ENCODE results near the gene ARHGEF19.

ARHGEF19 gene

GRCh38 chr1:16244650-16245285, 32.3 kb upstream of the ARHGEF19 start:
- DNase-seq (ENCODE audit: low read depth in 2 of 2) = no peak

GRCh38 chr1:16243936-16244649, 31.6 kb upstream of the ARHGEF19 start:
- DNase-seq (ENCODE audit: low read depth in 2 of 2) = peak; percentile 62 to 66

GRCh38 chr1:16243215-16243610, 30.8 kb upstream of the ARHGEF19 start:
- no peak for DNase-seq (ENCODE audit: low read depth in 2 of 2)

GRCh38 chr1:16242556-16243214, 30.2 kb upstream of the ARHGEF19 start:
- no peak for DNase-seq (ENCODE audit: low read depth in 2 of 2)

GRCh38 chr1:16241221-16241708, 28.8 kb upstream of the ARHGEF19 start:
- no peak for DNase-seq (ENCODE audit: low read depth in 2 of 2)

GRCh38 chr1:16239972-16240491, 27.6 kb upstream of the ARHGEF19 start:
- no peak for DNase-seq (ENCODE audit: low read depth in 2 of 2)

GRCh38 chr1:16237343-16237830, 24.9 kb upstream of the ARHGEF19 start:
- DNase-seq (ENCODE audit: low read depth in 2 of 2) = no peak

- peak; percentile 95 to 96 for DNase-seq (ENCODE audit: low read depth in 2 of 2)
These were observed 24.3 kb upstream of the ARHGEF19 start, which contains the start of gene CPLANE2 for GRCh38 chr1:16236511-16237342. Gene CPLANE2 (minus strand): TSS chr1:16237183. CDS start chr1:16236742, 441 bp downstream.

- DNase-seq (ENCODE audit: low read depth in 2 of 2) = peak; percentile 15 to 39
These were observed 23.6 kb upstream of the ARHGEF19 start for GRCh38 chr1:16235944-16236510.

- DNase-seq (ENCODE audit: low read depth in 2 of 2) = no peak
These were observed 22.9 kb upstream of the ARHGEF19 start for GRCh38 chr1:16235347-16235746.

GRCh38 chr1:16233431-16233830, 21.0 kb upstream of the ARHGEF19 start:
- DNase-seq (ENCODE audit: low read depth in 2 of 2) = no peak

- DNase-seq (ENCODE audit: low read depth in 2 of 2) = no peak
These were observed 19.9 kb upstream of the ARHGEF19 start for GRCh38 chr1:16232316-16232710.

- DNase-seq (ENCODE audit: low read depth in 2 of 2) = no peak
These were observed 19.2 kb upstream of the ARHGEF19 start for GRCh38 chr1:16231331-16232315.

GRCh38 chr1:16230744-16231143, 18.3 kb upstream of the ARHGEF19 start:
- no peak for DNase-seq (ENCODE audit: low read depth in 2 of 2)

GRCh38 chr1:16229976-16230740, 17.7 kb upstream of the ARHGEF19 start:
- DNase-seq (ENCODE audit: low read depth in 2 of 2) = no peak

GRCh38 chr1:16226490-16227179, 14.2 kb upstream of the ARHGEF19 start:
- DNase-seq (ENCODE audit: low read depth in 2 of 2) = no peak

- no peak for DNase-seq (ENCODE audit: low read depth in 2 of 2)
These were observed 13.7 kb upstream of the ARHGEF19 start for GRCh38 chr1:16226129-16226489.

GRCh38 chr1:16224472-16224871, 12.0 kb upstream of the ARHGEF19 start:
- DNase-seq (ENCODE audit: low read depth in 2 of 2) = no peak

Data from stimulated activated CD4-positive, alpha-beta T cell treated with anti-CD3 and anti-CD28 coated beads, Interleukin-1b, Interleukin-23, amount 100 ng/mL, for 4 hours (primary cell).